RPMI8226 (cell line): ENCODE results near the gene PLCD1.
"Not testable (repeated sequence)": the region's sequence is repeated elsewhere in the genome, so short reads cannot be mapped to it uniquely, and the experiment has no call there.

Experiments used
- DNase-seq: peaks from one replicate; pipeline ENCODE4 v3.0.0-alpha.2; 2015

Gene PLCD1

GRCh38 chr3:37984051-37984450 lies 45.4 kb downstream of the PLCD1 start:
- DNase-seq = no peak

- DNase-seq = no peak
Observed at GRCh38 chr3:37982331-37982730, 47.1 kb downstream of the PLCD1 start.

- DNase-seq = no peak
Observed at GRCh38 chr3:37981348-37981664, 48.1 kb downstream of the PLCD1 start.

- no peak for DNase-seq
Observed at GRCh38 chr3:37980462-37981347, 48.7 kb downstream of the PLCD1 start.

GRCh38 chr3:37979541-37980461 lies 49.6 kb downstream of the PLCD1 start:
- no peak for DNase-seq

GRCh38 chr3:37974121-37975083 lies 55.0 kb downstream of the PLCD1 start:
- peak; percentile 70 for DNase-seq

GRCh38 chr3:37973246-37974054 lies 56.0 kb downstream of the PLCD1 start:
- no peak for DNase-seq

- not testable (repeated sequence) for DNase-seq
Observed at GRCh38 chr3:37972056-37972455, 57.4 kb downstream of the PLCD1 start.

GRCh38 chr3:37971467-37971866 lies 58.0 kb downstream of the PLCD1 start:
- no peak for DNase-seq

GRCh38 chr3:37970802-37971201 lies 58.6 kb downstream of the PLCD1 start:
- no peak for DNase-seq

- no peak for DNase-seq
Observed at GRCh38 chr3:37969596-37970100, 59.8 kb downstream of the PLCD1 start.

- DNase-seq = no peak
Observed at GRCh38 chr3:37968813-37969595, 60.4 kb downstream of the PLCD1 start.

GRCh38 chr3:37968199-37968598 lies 61.2 kb downstream of the PLCD1 start:
- no peak for DNase-seq

GRCh38 chr3:37967260-37967881 lies 62.1 kb downstream of the PLCD1 start:
- DNase-seq = peak; percentile 67

- DNase-seq = no peak
Observed at GRCh38 chr3:37964716-37965115, 64.7 kb downstream of the PLCD1 start.

- DNase-seq = no peak
Observed at GRCh38 chr3:37964146-37964545, 65.3 kb downstream of the PLCD1 start.

GRCh38 chr3:37963635-37964034 lies 65.8 kb downstream of the PLCD1 start:
- no peak for DNase-seq

GRCh38 chr3:37963016-37963415 lies 66.4 kb downstream of the PLCD1 start:
- no peak for DNase-seq

GRCh38 chr3:37961622-37962431 lies 67.6 kb downstream of the PLCD1 start:
- no peak for DNase-seq
